Spinal cord (tissue), 10 donors: ENCODE results near the gene ARL15. TPM values are rescaled to one million over a fixed set of nuclear protein-coding genes. Genes with fewer than 3 reads are reported as not detected.

Source experiments
- DNase-seq, 6 donors: peaks; one replicate each; pipeline versions ENCODE4 v3.0.0 to v3.0.0-alpha.2; 2013 to 2015; ENCODE audit warnings: low spot score in 6 of 6, low read depth in 4 of 6
- H3K27ac ChIP-seq: one replicate; pipeline ENCODE4 v1.5.1; 2013; ENCODE audit warnings: low read depth, low read length, control low read depth
- H3K27me3 ChIP-seq: one replicate; pipeline ENCODE4 v1.6.1; 2013; ENCODE audit warnings: low read length; ENCODE audit not compliant: control insufficient read depth, insufficient read depth
- H3K36me3 ChIP-seq: one replicate; pipeline ENCODE4 v1.6.1; 2013; ENCODE audit warnings: low read length; ENCODE audit not compliant: control insufficient read depth, insufficient read depth
- H3K4me1 ChIP-seq: one replicate; pipeline ENCODE4 v1.6.1; 2013; ENCODE audit warnings: low read length; ENCODE audit not compliant: control insufficient read depth, insufficient read depth
- H3K4me3 ChIP-seq: one replicate; pipeline ENCODE4 v1.5.1; 2013; ENCODE audit warnings: low read depth, low read length, control low read depth
- H3K9me3 ChIP-seq: one replicate; pipeline ENCODE4 v1.6.1; 2013; ENCODE audit warnings: low read length; ENCODE audit not compliant: control insufficient read depth, insufficient read depth
- WGBS: methylation state at CpG from one replicate; pipeline ENCODE4 v1.1.5; 2013; ENCODE audit warnings: missing lambda C conversion rate; ENCODE audit not compliant: insufficient coverage; 5-methylcytosine and 5-hydroxymethylcytosine counted together
- polyA plus RNA-seq, 2 donors: library from polyadenylated mRNA; unstranded; fragments of 120-200 nt; gene quantifications; one replicate each; pipeline ENCODE4 v1.2.1, GENCODE V29; 2013; ENCODE audit not compliant: insufficient read length in 2 of 2
- total RNA-seq, 2 donors: library from RNA; depleted of rRNA in 1 of 2; stranded (reverse); fragments of 120-200 nt in 1 of 2; fragments of >200 nt in 1 of 2; gene quantifications; one replicate each; pipeline versions ENCODE4 v1.2.3 to v1.2.4, GENCODE V29; 2013 to 2014
- donor health status: healthy.

Gene ARL15
- total and polyA plus RNA-seq, 4 donors = 24.7 to 67.6 (median 36.4) TPM

GRCh38 chr5:54195701-54196100 lies 114.7 kb downstream of the ARL15 start:
- H3K4me1 ChIP-seq = no peaks in the 10 kb centered on the region
- H3K27ac ChIP-seq = no peak overlapping the region
- H3K36me3 ChIP-seq = no peaks in the 10 kb centered on the region
- H3K9me3 ChIP-seq = no peaks in the 10 kb centered on the region
- H3K27me3 ChIP-seq = no peaks in the 10 kb centered on the region
- no peak for DNase-seq
- H3K4me3 ChIP-seq = no peak overlapping the region

GRCh38 chr5:54194318-54194717 lies 116.1 kb downstream of the ARL15 start:
- Histone ChIP-seq H3K4me1 (no peaks in the 10 kb centered on the region), H3K27ac (no peak overlapping the region), H3K9me3 (no peaks in the 10 kb centered on the region), H3K4me3 (no peak overlapping the region), H3K36me3 (no peaks in the 10 kb centered on the region), H3K27me3 (no peaks in the 10 kb centered on the region)
- DNase-seq = no peak
- WGBS = 83% methylated on average over 1 of the region's 2 CpGs

GRCh38 chr5:54187694-54188093 lies 122.7 kb downstream of the ARL15 start:
- H3K4me1 ChIP-seq = peaks cover 4% of the 10 kb centered on the region
- DNase-seq = no peak
- no peaks in the 10 kb centered on the region for H3K36me3 ChIP-seq
- H3K27me3 ChIP-seq = no peaks in the 10 kb centered on the region
- H3K9me3 ChIP-seq = no peaks in the 10 kb centered on the region
- H3K27ac ChIP-seq = no peak overlapping the region
- no peak overlapping the region for H3K4me3 ChIP-seq

- Histone ChIP-seq H3K9me3 (no peaks in the 10 kb centered on the region), H3K4me1 (peaks cover 4% of the 10 kb centered on the region), H3K4me3 (no peak overlapping the region), H3K36me3 (no peaks in the 10 kb centered on the region), H3K27ac (no peak overlapping the region), H3K27me3 (no peaks in the 10 kb centered on the region)
- 80% methylated on average over 1 of the region's 2 CpGs for WGBS
- peak in 1 of 6 donors; percentile 40 for DNase-seq
Measured at GRCh38 chr5:54186912-54187445, 123.4 kb downstream of the ARL15 start.

- Histone ChIP-seq H3K4me1 (peaks cover 4% of the 10 kb centered on the region), H3K9me3 (no peaks in the 10 kb centered on the region), H3K36me3 (no peaks in the 10 kb centered on the region), H3K4me3 (no peak overlapping the region), H3K27me3 (no peaks in the 10 kb centered on the region), H3K27ac (no peak overlapping the region)
- WGBS = 59% methylated on average over 6 of the region's 8 CpGs
- peak in 2 of 6 donors; percentile 19 to 69 for DNase-seq
Measured at GRCh38 chr5:54186108-54186507, 124.3 kb downstream of the ARL15 start.

- WGBS = 78% methylated on average over 1 of the region's 2 CpGs
- Histone ChIP-seq H3K36me3 (no peaks in the 10 kb centered on the region), H3K27ac (no peak overlapping the region), H3K4me3 (no peak overlapping the region), H3K4me1 (peaks cover 10% of the 10 kb centered on the region), H3K9me3 (no peaks in the 10 kb centered on the region), H3K27me3 (no peaks in the 10 kb centered on the region)
- DNase-seq = no peak
Measured at GRCh38 chr5:54184806-54185205, 125.6 kb downstream of the ARL15 start.

- no peaks in the 10 kb centered on the region for H3K36me3 ChIP-seq
- no peak overlapping the region for H3K4me3 ChIP-seq
- 21% methylated on average over 5 of the region's 7 CpGs for WGBS
- H3K4me1 ChIP-seq = peaks cover 13% of the 10 kb centered on the region
- H3K27ac ChIP-seq = peak overlapping the region; percentile 4
- no peaks in the 10 kb centered on the region for H3K27me3 ChIP-seq
- peak in 2 of 6 donors; percentile 39 to 40 for DNase-seq
- H3K9me3 ChIP-seq = no peaks in the 10 kb centered on the region
Measured at GRCh38 chr5:54180630-54181031, 129.7 kb downstream of the ARL15 start.

- peak overlapping the region; percentile 73 for H3K27ac ChIP-seq
- 86% methylated on average over 4 of the region's 4 CpGs for WGBS
Measured at GRCh38 chr5:54178991-54179390, 131.4 kb downstream of the ARL15 start.

GRCh38 chr5:54178207-54178606 lies 132.2 kb downstream of the ARL15 start:
- Histone ChIP-seq H3K36me3 (no peaks in the 10 kb centered on the region), H3K9me3 (no peaks in the 10 kb centered on the region), H3K4me3 (no peak overlapping the region), H3K27me3 (no peaks in the 10 kb centered on the region), H3K4me1 (peaks cover 14% of the 10 kb centered on the region), H3K27ac (peak overlapping the region; percentile 73)
- WGBS = 15% methylated on average over 2 of the region's 5 CpGs
- peak in 1 of 6 donors; percentile 46 for DNase-seq

More at GRCh38 chr5:54178991-54179390, 131.4 kb downstream of the ARL15 start:
- H3K36me3 ChIP-seq = no peaks in the 10 kb centered on the region
- H3K4me3 ChIP-seq = no peak overlapping the region
- no peaks in the 10 kb centered on the region for H3K9me3 ChIP-seq
- no peaks in the 10 kb centered on the region for H3K27me3 ChIP-seq
- peaks cover 14% of the 10 kb centered on the region for H3K4me1 ChIP-seq
- DNase-seq = no peak

GRCh38 chr5:54177058-54177457 lies 133.3 kb downstream of the ARL15 start:
- DNase-seq = no peak
- Histone ChIP-seq H3K9me3 (no peaks in the 10 kb centered on the region), H3K36me3 (no peaks in the 10 kb centered on the region), H3K4me3 (no peak overlapping the region), H3K27me3 (no peaks in the 10 kb centered on the region), H3K27ac (peak overlapping the region; percentile 73), H3K4me1 (peaks cover 14% of the 10 kb centered on the region)
- no CpG with 5 or more reads among the region's 2 CpGs for WGBS
